Measurements from ENCODE around the gene AQP1.

AQP1 gene

DNA sequence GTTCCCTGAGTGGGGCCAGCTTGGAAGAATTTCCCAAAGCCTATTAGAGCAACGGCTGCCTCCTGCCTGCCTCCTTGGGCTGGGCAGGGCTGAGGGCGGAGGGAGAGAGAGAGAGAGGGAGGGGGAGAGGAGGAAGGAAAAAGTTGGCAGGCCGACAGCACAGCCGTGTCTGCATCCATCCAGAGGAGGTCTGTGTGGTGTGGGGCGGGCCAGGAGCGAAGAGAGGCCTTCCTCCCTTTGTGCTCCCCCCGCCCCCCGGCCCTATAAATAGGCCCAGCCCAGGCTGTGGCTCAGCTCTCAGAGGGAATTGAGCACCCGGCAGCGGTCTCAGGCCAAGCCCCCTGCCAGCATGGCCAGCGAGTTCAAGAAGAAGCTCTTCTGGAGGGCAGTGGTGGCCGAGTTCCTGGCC, at the start of gene AQP1:
AQP1 (plus strand) TSS at position 293 of the 409 bp plus-strand sequence; CDS start at position 350, 57 bp downstream.
- DNase-seq (ENCODE audit: low spot score): no peak

DNA sequence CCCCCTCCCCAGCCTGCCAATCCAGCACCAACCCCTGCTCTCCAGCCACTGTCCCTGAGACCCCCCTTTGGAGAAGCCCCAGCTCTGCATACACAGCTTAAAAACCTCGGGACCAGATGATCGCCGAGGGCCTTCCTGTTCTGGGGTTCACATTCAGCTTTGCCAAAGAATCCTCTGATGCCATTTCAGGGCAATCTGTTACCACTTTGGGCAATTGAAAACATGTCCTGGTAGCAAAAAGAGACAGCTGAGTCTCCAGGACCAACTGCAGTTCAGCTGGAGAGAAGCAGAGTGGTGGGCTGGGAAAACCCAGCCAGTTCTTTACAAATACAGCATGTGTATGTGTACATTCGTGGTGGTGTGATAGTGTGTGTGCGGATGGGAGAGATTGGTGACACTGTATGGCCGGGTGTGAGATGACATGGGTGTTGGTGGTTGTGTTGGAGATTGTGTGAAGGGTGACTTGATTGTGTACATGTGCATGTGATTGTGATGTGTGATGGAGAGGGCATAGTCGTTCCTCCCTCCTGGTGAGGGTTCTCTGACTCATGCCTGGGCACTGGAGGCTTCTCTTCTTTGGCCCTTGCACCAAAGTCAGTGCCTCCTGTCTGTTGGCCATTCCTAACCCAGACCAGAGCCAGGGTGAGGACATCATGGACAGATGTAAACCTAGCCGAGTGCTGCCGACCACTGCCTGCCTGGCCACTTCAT, 48.5 kb upstream of the AQP1 start:
- no peak for DNase-seq (ENCODE audit: low spot score)

- DNase-seq (ENCODE audit: low spot score): no peak
Measured at GRCh38 chr7:30863706-30864035, 48.0 kb upstream of the AQP1 start.

DNA sequence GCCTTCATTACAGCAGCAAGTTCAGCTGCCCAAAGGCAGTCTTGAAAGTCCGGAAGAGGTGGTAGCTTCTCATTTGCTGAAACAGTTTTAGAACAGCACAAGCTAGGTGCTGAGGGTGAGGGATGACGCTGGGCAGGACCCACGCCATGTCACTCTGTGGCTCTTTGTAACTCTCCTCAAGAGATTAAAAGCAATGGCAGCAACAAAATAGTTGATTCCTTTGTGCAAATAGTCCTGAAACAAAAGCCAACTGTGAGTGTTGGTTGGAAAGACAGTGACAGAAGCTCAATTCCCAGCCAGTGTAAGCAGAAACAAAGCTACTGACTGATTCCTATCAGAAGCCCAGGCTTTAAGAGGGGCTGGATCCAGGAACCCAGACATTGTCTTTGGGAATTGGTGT, 47.6 kb upstream of the AQP1 start:
- DNase-seq (ENCODE audit: low spot score): no peak

DNA sequence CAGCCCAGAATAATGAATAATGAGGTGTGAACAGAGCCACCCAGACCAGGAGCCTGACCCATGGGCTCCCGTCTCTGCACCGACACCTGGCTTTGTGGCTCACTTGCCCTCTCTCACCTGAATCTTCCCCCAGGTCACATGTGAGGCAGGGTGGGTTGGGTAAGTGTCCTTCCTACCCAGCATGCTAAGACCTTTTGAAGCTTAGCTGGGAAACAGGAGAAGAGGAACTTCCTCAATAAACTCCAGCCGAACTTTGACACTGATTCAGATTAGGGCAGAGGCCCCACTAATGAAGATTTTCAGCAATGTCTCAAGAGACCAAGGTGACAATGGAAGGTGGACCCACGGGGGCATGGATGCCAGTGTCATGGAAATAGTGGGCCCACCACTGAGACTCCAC, 46.6 kb upstream of the AQP1 start:
- no peak for DNase-seq (ENCODE audit: low spot score)

GRCh38 chr7:30865821-30866220, 45.8 kb upstream of the AQP1 start:
- no peak for DNase-seq (ENCODE audit: low spot score)

DNA sequence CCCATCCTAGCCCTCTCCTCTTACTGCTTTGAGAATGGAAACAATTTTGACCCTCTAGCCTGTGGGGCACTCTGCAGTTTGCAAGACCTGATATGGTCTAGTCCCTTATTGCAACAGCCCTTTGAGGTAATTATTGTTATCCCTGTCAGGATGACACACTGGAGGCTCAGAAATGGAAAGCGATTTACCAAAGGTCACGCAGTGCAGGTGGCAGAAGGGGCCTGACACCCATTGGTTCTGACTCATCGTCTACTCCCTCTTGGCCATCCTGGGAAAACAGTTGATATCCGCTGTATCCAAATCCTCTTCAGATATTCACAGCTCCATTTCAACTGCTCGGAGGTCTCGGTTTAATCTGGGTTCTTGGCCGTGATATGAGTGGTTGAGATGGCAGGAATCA, 44.7 kb upstream of the AQP1 start:
- DNase-seq (ENCODE audit: low spot score): no peak

DNA sequence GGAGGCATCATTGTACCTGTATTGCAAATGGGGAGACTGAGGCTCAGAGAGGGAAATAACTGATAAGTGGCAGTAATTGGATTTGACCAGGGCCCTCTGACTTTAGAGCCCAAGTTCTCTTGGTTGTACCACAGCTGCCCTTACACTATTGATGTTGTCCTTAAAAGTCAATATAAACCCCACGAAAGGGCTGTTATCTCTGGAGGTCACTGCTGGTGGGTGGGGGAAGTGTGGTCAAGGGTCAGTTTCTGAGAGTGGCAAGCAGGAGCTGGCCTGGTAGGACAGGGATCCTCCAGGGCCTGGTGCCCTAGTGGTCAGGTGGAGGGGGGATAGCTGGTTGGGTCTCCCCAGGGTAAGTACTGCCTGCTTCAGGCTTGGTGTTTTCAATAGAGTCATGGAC, 44.2 kb upstream of the AQP1 start:
- no peak for DNase-seq (ENCODE audit: low spot score)

GRCh38 chr7:30869794-30870611, 41.6 kb upstream of the AQP1 start:
- no peak for DNase-seq (ENCODE audit: low spot score)

GRCh38 chr7:30870821-30871518, 40.7 kb upstream of the AQP1 start:
- no peak for DNase-seq (ENCODE audit: low spot score)

- no peak for DNase-seq (ENCODE audit: low spot score)
Measured at GRCh38 chr7:30871655-30872054, 40.0 kb upstream of the AQP1 start.

GRCh38 chr7:30873207-30873606, 38.4 kb upstream of the AQP1 start:
- DNase-seq (ENCODE audit: low spot score): no peak

GRCh38 chr7:30873656-30874055, 38.0 kb upstream of the AQP1 start:
- DNase-seq (ENCODE audit: low spot score): no peak

GRCh38 chr7:30874656-30875302, 36.9 kb upstream of the AQP1 start:
- DNase-seq (ENCODE audit: low spot score): no peak

GRCh38 chr7:30877015-30877769, 34.5 kb upstream of the AQP1 start:
- no peak for DNase-seq (ENCODE audit: low spot score)

GRCh38 chr7:30877993-30878392, 33.7 kb upstream of the AQP1 start:
- no peak for DNase-seq (ENCODE audit: low spot score)

DNA sequence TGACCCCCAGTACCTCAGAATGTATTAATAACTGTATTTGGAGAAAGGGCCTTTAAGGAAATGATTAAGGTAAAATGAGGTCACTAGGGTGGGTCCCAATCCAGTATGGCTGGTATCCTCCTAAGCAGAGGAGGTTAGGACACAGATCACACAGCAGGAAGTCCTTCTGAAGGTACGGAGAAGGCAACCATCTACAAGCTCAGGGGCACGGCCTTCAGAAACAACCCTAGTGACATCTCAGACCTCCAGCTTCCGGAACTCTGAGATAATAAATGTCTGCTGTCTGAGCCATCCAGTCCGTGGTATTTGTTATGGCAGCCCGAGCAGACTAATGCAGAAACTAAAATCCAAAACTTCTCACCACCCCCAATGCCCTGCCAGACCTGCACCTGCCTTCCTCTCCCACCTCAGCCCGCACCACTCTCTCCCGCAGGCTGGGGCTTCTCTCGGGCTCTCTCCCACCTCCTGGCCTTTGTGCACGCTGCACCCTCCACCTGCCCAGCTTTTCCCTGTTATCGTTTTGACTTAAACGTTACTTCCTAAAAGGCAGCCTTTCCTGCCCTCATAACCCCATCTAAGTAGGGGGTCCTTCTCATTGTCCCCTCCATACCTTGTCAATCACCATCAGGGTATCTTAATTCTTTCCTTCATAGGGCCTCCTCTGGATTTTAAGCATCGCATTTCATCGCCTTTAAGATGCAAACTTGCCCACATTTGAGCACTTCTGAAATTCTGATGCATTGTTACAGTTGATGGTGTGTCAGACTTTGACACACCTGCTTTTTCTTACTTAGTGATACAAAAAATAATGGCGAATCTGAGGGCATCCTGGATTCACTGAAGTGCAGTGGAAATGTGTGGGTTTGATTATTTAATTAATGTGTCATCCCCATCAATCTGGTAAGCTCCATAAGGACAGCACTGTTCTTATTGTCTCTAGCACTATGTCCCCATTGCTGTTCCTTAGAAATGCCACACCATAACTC, 32.2 kb upstream of the AQP1 start:
- no peak for DNase-seq (ENCODE audit: low spot score)

- no peak for DNase-seq (ENCODE audit: low spot score)
Measured at GRCh38 chr7:30880125-30880720, 31.4 kb upstream of the AQP1 start.

DNA sequence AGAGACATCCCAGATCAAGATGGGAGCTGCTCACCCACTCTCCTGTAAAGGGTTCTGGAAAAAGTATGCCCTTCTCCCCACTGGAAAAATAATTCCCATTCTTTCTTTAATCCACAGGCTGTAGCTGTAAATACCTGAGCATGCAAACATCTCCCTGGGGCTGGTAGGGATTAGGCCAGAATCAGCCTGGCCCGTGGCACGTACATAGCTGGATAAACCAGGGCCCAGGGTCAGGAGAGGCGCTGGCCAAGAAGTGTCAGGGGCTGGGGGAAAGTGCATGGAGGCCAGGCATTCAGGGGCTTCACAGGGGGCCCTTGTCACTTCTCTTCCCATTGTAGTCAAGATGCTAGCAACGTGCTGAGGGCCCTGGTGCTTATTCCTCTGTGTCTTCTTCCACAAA, 30.7 kb upstream of the AQP1 start:
- DNase-seq (ENCODE audit: low spot score): no peak

DNA sequence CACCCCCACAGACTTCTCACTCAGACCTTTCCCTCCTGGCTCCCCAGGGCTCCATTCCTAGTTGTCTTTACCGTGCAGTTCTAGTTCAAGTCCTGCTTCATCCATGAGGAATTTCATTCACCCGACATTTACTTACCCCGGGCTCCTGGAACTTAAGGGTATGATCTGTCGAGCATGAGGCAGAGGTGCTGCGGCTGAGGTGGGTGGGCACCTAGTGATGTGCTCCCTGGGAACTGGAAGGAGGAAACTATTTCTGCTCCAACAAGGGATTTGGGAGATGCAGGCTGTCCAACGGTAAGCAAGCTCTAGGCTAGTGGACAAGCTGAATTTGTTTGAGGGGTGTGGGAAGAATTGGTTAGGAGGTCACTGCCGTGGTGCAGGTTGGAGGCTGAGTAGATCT, 30.2 kb upstream of the AQP1 start:
- DNase-seq (ENCODE audit: low spot score): no peak
